DND-41 (cell line): ENCODE data around the gene FBXW4.

Source experiments
- ATAC-seq: fragments of 200-7000 bp; cut with Tn5 transposase; 3 replicates; pipeline ENCODE4 v1.9.1; 2021; ENCODE audit warnings: low read depth; ENCODE audit not compliant: insufficient read depth
- DNase-seq: peaks from one replicate; pipeline ENCODE4 v3.0.0-alpha.2; 2020
- H2AFZ ChIP-seq: 2 replicates; pipeline ENCODE4 v1.6.0; 2012; ENCODE audit warnings: low read depth, low read length
- H3K27ac ChIP-seq: 2 replicates; pipeline ENCODE4 v1.5.1; 2012; ENCODE audit warnings: low read length, inconsistent platforms
- H3K27me3 ChIP-seq: fragments of 200-600 bp; sonication (generic); 2 replicates; pipeline ENCODE4 v1.6.0; 2012; ENCODE audit warnings: low read length, mild to moderate bottlenecking, inconsistent platforms; ENCODE audit not compliant: insufficient read depth, poor library complexity
- H3K36me3 ChIP-seq: 2 replicates; pipeline ENCODE4 v1.5.1; 2012; ENCODE audit warnings: low read length, inconsistent platforms; ENCODE audit not compliant: insufficient read depth
- H3K4me1 ChIP-seq: 2 replicates; pipeline ENCODE4 v1.5.1; 2012; ENCODE audit warnings: mild to moderate bottlenecking, low read length; ENCODE audit not compliant: insufficient read depth
- H3K4me2 ChIP-seq: 2 replicates; pipeline ENCODE4 v1.6.0; 2012; ENCODE audit warnings: mild to moderate bottlenecking, moderate library complexity, low read length, inconsistent platforms; ENCODE audit not compliant: insufficient read depth
- H3K4me3 ChIP-seq, 2 experiments: fragments of 200-600 bp in 1 of 2; shearing (Covaris generic) in 1 of 2; 2 replicates each; pipeline ENCODE4 v1.5.1; 2012 to 2016; ENCODE audit warnings: inconsistent platforms in 2 of 2, low read length in 2 of 2, mild to moderate bottlenecking in 2 of 2, low read depth in 1 of 2, moderate library complexity in 1 of 2
- H3K79me2 ChIP-seq: 2 replicates; pipeline ENCODE4 v1.6.0; 2012; ENCODE audit warnings: low read length, inconsistent platforms; ENCODE audit not compliant: insufficient read depth
- H3K9ac ChIP-seq: 2 replicates; pipeline ENCODE4 v1.6.0; 2012; ENCODE audit warnings: low read depth, mild to moderate bottlenecking, inconsistent platforms, low read length, moderate library complexity
- H3K9me3 ChIP-seq: 2 replicates; pipeline ENCODE4 v1.5.1; 2012; ENCODE audit warnings: low read length, moderate library complexity, mild to moderate bottlenecking, inconsistent platforms; ENCODE audit not compliant: insufficient read depth, severe bottlenecking
- H4K20me1 ChIP-seq: 2 replicates; pipeline ENCODE4 v1.6.0; 2012; ENCODE audit warnings: low read length; ENCODE audit not compliant: insufficient read depth
- CTCF ChIP-seq: IDR thresholded peaks from 2 replicates; pipeline ENCODE4 v1.5.1; 2012; ENCODE audit warnings: borderline replicate concordance, low read length, moderate library complexity, mild to moderate bottlenecking; ENCODE audit not compliant: poor library complexity, severe bottlenecking; ENCODE audit errors: extremely low read depth
- EZH2 ChIP-seq: IDR thresholded peaks from 3 replicates; pipeline ENCODE4 v1.6.1; 2012; ENCODE audit warnings: borderline replicate concordance, low read depth, mild to moderate bottlenecking, moderate library complexity, low read length, inconsistent platforms; ENCODE audit not compliant: severe bottlenecking

The FBXW4 gene

GRCh38 chr10:101563007-101563406 lies 132.0 kb downstream of the FBXW4 start:
- Histone ChIP-seq H3K27ac (no peak overlapping the region), H3K4me1 (peaks cover 11% of the 10 kb centered on the region), H3K9ac (no peak overlapping the region), H3K9me3 (no peaks in the 10 kb centered on the region), H3K79me2 (no peaks in the 10 kb centered on the region), H3K4me2 (no peak overlapping the region), H3K36me3 (no peaks in the 10 kb centered on the region), H3K4me3 (no peak overlapping the region), H4K20me1 (no peaks in the 10 kb centered on the region), H2AFZ (no peak overlapping the region), H3K27me3 (no peaks in the 10 kb centered on the region)
- DNase-seq, result peak; percentile 2
- ATAC-seq, result no peak
- TF ChIP-seq CTCF, result no peak
- TF ChIP-seq EZH2, result no peak

GRCh38 chr10:101562231-101562630 lies 132.7 kb downstream of the FBXW4 start:
- no peaks in the 10 kb centered on the region for H3K79me2 ChIP-seq

GRCh38 chr10:101561068-101561915 lies 133.7 kb downstream of the FBXW4 start:
- Histone ChIP-seq H3K36me3 (no peaks in the 10 kb centered on the region), H3K4me1 (peaks cover 25% of the 10 kb centered on the region), H2AFZ (no peak overlapping the region), H3K4me2 (no peak overlapping the region), H3K9me3 (no peaks in the 10 kb centered on the region), H3K27me3 (no peaks in the 10 kb centered on the region), H3K27ac (no peak overlapping the region), H3K9ac (no peak overlapping the region), H3K79me2 (no peaks in the 10 kb centered on the region), H4K20me1 (no peaks in the 10 kb centered on the region), H3K4me3 (no peak overlapping the region)
- DNase-seq (no peak), ATAC-seq (no peak)
- TF ChIP-seq CTCF (no peak), EZH2 (no peak)

More at GRCh38 chr10:101562231-101562630, 132.7 kb downstream of the FBXW4 start:
- Histone ChIP-seq H3K4me3 (no peak overlapping the region), H3K27ac (no peak overlapping the region), H3K27me3 (no peaks in the 10 kb centered on the region), H3K4me2 (no peak overlapping the region), H3K4me1 (peaks cover 19% of the 10 kb centered on the region), H2AFZ (no peak overlapping the region), H3K9me3 (no peaks in the 10 kb centered on the region), H3K36me3 (no peaks in the 10 kb centered on the region), H3K9ac (no peak overlapping the region), H4K20me1 (no peaks in the 10 kb centered on the region)
- no peak for DNase-seq
- no peak for ATAC-seq
- TF ChIP-seq CTCF (no peak), EZH2 (no peak)
